ENCODE data around the gene HMCN2. TPM values are rescaled to one million over a fixed set of nuclear protein-coding genes. Genes with fewer than 3 reads are reported as not detected.

Gene HMCN2
- total and polyA plus RNA-seq, 8 donors, result 1.1 to 21.1 (median 5.0) TPM

DNA sequence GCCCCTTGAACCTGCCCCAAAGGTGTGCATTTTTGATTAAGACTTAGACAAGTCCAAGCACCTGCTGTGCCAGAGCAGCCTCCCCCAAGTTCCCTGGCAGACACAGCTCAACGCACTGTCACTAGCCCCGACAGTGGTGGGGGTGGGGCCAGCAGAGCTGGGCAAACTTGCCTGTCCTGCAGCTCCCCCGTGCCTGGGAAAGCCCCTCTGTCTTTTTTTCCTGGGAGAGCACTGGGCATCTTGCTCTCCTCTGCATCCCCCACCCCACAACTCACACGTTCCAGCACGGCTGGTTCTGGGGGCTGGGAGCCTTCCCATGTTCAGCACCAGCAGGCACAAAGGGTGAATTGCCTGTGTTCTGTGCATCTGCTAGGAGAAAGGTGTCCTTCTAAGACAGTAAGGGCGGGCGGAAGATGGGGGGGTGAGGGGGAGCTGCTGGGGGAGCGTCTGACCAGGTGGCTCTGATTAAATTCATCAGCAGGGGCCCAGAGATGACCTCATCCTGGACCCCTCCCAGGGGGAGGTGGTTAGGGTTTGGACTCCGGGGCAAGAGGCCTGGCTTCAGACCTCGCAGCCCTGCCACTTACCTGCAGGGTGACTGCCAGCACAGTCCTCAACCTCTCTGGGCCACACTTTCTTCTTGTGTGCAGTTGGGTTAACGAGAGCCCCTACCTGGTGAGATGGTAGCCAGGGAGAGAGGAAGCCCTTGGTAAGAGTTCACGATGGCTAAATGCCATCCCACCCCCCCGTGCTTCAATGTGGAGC lies 23.5 kb downstream of the HMCN2 start:
- peak overlapping the region in 1 of 5 donors; percentile 74 for H3K27ac ChIP-seq
- no peaks in the 10 kb centered on the region for H3K9me3 ChIP-seq
- H3K27me3 ChIP-seq, result peaks cover 0 to 61% (median 13%) of the 10 kb centered on the region in 3 donors
- 41 to 60% (median 48%) methylated on average over 10 to 13 of the region's 13 CpGs for WGBS, 5 donors
- no peak for DNase-seq
- intact Hi-C loops (cut with DNase I; ENCODE audit: low total_unique reads), result no loop called here
- no peaks in the 10 kb centered on the region for H3K36me3 ChIP-seq
- H3K4me3 ChIP-seq, result no peak overlapping the region
- TF ChIP-seq POLR2AphosphoS5 (IDR thresholded peaks at IDR 0.05), result no peak
- no peak for TF ChIP-seq POLR2A (IDR thresholded peaks at IDR 0.05)
- TF ChIP-seq, protein P1, sequence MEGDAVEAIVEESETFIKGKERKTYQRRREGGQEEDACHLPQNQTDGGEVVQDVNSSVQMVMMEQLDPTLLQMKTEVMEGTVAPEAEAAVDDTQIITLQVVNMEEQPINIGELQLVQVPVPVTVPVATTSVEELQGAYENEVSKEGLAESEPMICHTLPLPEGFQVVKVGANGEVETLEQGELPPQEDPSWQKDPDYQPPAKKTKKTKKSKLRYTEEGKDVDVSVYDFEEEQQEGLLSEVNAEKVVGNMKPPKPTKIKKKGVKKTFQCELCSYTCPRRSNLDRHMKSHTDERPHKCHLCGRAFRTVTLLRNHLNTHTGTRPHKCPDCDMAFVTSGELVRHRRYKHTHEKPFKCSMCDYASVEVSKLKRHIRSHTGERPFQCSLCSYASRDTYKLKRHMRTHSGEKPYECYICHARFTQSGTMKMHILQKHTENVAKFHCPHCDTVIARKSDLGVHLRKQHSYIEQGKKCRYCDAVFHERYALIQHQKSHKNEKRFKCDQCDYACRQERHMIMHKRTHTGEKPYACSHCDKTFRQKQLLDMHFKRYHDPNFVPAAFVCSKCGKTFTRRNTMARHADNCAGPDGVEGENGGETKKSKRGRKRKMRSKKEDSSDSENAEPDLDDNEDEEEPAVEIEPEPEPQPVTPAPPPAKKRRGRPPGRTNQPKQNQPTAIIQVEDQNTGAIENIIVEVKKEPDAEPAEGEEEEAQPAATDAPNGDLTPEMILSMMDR (IDR thresholded peaks at IDR 0.05), result no peak
- TF ChIP-seq EP300 (IDR thresholded peaks at IDR 0.05), result no peak
- peaks cover 0 to 12% (median 4%) of the 10 kb centered on the region in 4 donors for H3K4me1 ChIP-seq

DNA sequence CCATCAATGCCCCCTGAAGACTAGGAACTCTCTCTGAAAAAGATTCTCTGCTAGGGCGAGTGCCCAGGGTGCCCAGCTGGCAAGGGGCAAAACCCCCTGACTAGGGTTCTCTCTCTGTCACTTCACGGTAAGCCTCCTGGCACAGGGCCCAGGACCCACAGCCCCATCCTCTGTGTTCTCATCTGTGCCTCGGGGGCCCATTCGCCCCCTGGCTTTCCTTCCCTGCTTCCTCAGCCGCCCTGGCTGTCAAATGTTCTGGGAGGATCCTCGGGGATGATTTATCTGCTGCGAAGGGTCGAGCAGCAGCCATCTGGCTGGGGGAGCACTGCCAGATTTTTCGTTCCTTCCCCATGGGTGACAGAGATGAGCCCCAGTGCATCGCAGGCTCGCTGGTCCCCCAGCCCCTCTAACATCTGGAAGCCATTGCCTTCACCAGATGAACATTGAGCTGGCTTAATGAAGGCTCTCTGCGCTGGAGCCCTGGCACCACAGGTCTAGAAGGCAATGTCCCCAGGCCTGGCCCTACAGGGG lies 24.2 kb downstream of the HMCN2 start:
- Histone ChIP-seq H3K27me3 (peaks cover 0 to 57% (median 13%) of the 10 kb centered on the region in 3 donors), H3K9me3 (no peaks in the 10 kb centered on the region), H3K36me3 (no peaks in the 10 kb centered on the region), H3K4me3 (no peak overlapping the region), H3K27ac (peak overlapping the region in 4 of 5 donors; percentile 28 to 74 (median 34)), H3K4me1 (peaks cover 0 to 12% (median 3%) of the 10 kb centered on the region in 4 donors)
- 46 to 70% (median 65%) methylated on average over 9 to 12 of the region's 12 CpGs for WGBS, 5 donors
- intact Hi-C loops (cut with DNase I; ENCODE audit: low total_unique reads), result no loop called here
- TF ChIP-seq POLR2AphosphoS5 (IDR thresholded peaks at IDR 0.05) (no peak), EP300 (IDR thresholded peaks at IDR 0.05) (no peak), POLR2A (IDR thresholded peaks at IDR 0.05) (no peak)
- TF ChIP-seq, protein P1 (IDR thresholded peaks at IDR 0.05), result no peak
- DNase-seq, result peak in 1 of 2 donors; percentile 73

DNA sequence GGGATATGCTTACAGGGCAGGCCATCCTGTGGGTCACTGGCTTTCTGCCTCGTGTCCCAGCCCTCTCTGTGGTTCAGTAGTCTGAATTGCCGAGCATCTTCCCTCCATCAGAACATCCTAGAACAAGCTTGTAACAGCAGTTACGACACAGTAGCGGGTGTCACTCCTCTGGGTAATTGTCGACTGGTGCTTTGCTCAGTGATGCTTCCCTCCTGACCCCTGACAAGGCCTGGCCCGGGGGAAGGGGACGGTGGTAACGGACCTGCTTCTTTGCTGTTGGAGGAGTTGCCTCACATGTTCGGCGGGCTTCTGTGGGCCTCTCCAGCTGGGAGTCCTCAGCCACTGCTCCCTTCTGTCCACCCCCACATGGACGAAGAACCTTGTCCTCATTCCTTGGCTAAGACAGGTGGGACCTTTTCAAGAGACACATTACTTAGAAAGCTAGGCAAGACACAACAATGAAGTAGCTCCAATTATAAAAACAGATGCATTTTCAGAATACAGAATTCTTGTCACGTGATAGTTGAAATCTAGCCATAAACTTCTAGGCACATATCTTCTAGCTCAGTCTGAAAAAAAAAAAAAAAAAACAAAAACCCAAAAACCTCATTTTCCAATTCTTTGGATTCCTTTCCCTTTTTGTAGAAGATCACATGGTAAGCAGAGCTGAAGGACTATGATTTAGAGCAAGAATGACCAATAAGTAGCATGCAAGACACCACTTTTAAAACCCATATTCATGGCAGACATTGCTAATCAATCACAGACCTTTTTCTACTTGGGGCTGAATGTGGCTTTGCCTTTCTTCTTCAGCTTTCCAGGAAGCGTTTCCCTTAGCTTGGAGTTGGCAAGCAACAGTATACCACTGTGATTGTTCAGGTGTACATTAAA lies 25.0 kb downstream of the HMCN2 start:
- H3K9me3 ChIP-seq, result no peaks in the 10 kb centered on the region
- no peak overlapping the region for H3K4me3 ChIP-seq
- H3K27ac ChIP-seq, result peak overlapping the region in 4 of 5 donors; percentile 28 to 74 (median 34)
- H3K27me3 ChIP-seq, result peaks cover 0 to 56% (median 13%) of the 10 kb centered on the region in 3 donors
- intact Hi-C loops (cut with DNase I; ENCODE audit: low total_unique reads), result no loop called here
- WGBS, 5 donors, result 67 to 84% (median 71%) methylated on average over 13 of the region's 13 CpGs
- H3K4me1 ChIP-seq, result peaks cover 0 to 12% (median 3%) of the 10 kb centered on the region in 4 donors
- DNase-seq, result peak in 1 of 2 donors; percentile 66
- TF ChIP-seq POLR2AphosphoS5 (IDR thresholded peaks at IDR 0.05) (peak in 1 of 3 donors; percentile 48), EP300 (IDR thresholded peaks at IDR 0.05) (no peak), POLR2A (IDR thresholded peaks at IDR 0.05) (no peak)
- TF ChIP-seq, protein P1 (IDR thresholded peaks at IDR 0.05), result no peak
- no peaks in the 10 kb centered on the region for H3K36me3 ChIP-seq

DNA sequence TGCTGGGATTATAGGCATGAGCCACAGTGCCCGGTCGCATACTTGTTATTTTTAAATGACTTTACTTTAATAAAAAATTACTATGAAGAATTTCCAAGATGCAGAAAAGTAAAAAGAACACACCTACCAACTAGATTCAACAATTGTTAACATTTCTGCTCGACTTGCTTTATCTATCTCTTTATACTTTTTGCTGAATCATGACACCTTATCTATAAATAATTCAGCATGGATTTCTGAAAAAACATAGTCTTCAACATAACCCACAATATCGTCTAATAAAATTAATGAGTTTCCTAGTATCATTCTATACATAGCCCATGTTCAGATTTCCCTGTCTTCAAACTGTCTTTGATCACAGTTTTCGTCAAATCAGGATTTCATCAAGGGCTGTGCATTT lies 25.9 kb downstream of the HMCN2 start:
- Histone ChIP-seq H3K27me3 (peaks cover 0 to 51% (median 13%) of the 10 kb centered on the region in 3 donors), H3K36me3 (no peaks in the 10 kb centered on the region), H3K27ac (no peak overlapping the region), H3K4me3 (no peak overlapping the region), H3K4me1 (peaks cover 0 to 12% (median 3%) of the 10 kb centered on the region in 4 donors), H3K9me3 (no peaks in the 10 kb centered on the region)
- TF ChIP-seq EP300 (IDR thresholded peaks at IDR 0.05) (no peak), POLR2A (IDR thresholded peaks at IDR 0.05) (no peak)
- no peak for DNase-seq
- WGBS, 5 donors, result 62 to 68% (median 67%) methylated on average over 5 of the region's 5 CpGs
- intact Hi-C loops (cut with DNase I; ENCODE audit: low total_unique reads), result no loop called here

Data from stomach (tissue), 9 donors.